HG02973 (cell line): Measurements from ENCODE around the gene ASB13.

ENCODE experiments used
- ATAC-seq: cut with Tn5 transposase; IDR thresholded peaks from one replicate; pipeline ENCODE4 v1.9.1; 2021; ENCODE audit warnings: moderate library complexity; ENCODE audit not compliant: unreplicated experiment

ASB13 gene

DNA sequence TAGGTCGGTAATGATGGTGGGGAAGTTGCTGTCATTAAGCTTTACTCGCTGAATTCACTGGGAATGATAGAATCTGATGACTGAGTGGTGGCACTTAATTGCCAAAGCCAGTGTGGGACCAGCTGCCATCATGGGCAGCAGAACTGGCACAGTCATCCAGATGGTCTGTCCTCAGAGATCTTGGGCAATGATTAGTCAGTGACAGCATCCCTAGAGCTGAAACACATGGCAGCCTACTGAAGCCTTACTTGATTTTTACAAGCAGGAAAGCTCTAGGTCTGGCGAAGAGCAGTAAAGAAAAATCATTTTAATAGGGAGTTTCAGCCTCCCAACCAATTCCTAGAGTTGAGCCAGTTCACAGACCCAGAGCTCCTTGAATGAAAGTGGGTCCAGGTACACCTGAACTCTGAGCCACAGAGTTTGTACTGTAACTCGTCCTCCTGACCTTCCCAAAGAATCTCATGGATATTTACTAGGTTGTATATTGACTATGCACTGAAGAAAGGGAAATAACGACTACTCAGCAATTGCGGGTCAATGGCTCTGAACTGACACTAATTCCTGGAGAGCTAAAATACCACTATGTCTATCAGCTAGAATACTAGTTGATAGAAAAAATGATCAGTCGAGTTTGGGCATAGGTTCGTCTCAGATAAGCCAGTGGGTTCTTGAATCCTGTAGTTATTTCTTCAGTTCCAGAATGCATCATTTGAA, 4.4 kb upstream of the ASB13 start:
- no peak for ATAC-seq

DNA sequence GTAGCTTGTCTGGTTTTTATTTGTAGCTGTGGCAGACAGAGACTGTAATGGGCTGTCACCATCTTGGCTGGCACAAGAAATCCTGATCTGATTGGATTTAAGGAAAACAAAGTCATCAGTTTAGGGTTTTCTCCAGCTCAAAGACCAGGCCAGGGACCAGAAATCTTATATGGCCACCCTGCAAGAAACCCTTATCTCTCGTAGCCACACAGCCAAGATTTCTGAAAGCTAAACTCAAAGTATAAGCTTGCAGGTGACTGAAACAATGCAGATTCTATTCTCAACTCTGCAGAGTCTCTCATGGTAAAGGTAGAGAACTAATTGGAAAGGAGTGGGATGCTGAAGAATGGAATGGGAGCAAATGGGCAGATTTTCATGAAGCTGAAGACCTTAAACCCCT, 3.2 kb upstream of the ASB13 start:
- ATAC-seq: no peak

DNA sequence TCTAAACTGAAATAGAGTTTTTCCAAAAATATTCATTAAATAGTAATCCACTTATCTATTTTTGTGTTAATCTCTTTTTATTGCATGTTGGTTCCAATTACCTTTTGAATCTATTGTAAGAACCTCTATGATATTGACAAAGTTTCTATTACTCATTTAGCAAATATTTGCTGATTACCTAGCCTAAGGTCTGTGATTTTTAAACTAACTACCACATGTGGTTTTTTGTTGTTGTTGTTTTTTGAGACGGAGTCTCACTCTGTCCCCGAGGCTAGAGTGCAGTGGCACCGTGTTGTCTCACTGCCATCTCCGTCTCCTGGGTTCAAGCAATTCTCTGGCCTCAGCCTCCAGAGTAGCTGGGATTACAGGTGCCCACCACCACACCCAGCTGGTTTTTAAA, 2.0 kb upstream of the ASB13 start:
- ATAC-seq: no peak

DNA sequence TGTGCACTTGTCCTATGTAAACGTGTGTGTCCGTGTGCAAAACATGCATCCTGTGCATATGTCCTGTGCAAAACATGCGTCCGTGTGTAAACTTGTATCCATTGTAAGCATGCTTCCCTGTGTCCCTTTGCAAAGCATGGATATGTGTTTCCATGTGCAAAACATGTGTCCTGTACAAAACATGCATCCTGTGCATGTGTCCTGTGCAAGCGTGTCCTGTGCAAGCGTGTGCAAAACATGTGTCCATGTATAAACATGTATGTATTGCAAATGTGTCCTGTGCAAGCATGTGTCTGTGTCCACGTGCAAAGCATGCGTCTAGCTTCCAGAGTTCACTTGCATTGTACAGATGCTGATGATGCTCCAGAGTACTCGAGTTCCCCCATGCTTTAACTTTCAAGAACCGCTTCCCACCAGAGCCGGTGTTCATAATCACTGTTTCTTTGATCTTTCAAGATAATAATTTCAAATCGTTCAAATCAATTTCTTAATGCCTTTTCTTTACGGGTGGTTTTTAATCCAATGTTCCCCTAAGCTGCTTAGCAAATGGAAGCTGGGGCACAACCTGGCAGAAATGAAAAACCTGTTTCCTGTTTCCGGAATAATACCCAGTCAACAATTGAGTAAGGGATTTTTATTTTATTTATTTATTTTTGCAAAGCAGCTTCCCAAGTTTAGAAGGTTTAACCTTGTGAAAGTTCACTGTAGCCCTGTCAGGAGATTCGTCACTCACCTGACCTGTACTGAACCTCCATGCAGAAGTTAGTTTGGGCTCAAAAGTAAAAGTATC, 641 bp upstream of the ASB13 start:
- ATAC-seq: no peak

DNA sequence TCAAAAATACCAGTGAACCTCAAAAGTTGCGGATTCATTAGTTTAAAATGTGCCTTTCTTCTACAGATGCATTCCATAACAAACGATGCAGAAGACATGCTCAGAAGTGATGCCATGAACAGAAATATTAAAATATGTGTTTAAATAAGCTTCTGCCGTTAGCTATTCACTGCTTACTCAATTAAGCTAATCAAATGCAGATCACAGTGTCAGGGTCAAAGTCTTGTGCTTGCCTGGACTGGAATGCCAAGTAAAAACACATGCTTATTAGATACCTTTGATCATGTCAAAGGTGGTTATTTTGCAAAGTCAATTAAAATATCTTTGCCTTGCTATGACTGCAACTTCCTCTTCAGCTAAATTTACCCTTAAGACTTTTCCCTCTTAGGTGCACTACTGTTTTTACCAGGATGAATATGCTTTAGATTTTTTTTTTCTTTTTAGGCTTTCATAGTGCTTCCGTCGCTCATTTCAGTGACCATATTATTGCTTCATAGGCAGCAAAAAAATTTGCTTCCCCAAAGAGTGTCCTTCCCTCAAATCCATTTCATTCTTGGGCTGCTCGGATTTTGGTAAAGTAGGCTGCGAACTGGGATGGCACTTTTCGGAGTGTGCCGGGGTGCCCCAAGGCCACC, 905 bp downstream of the ASB13 start:
- no peak for ATAC-seq

DNA sequence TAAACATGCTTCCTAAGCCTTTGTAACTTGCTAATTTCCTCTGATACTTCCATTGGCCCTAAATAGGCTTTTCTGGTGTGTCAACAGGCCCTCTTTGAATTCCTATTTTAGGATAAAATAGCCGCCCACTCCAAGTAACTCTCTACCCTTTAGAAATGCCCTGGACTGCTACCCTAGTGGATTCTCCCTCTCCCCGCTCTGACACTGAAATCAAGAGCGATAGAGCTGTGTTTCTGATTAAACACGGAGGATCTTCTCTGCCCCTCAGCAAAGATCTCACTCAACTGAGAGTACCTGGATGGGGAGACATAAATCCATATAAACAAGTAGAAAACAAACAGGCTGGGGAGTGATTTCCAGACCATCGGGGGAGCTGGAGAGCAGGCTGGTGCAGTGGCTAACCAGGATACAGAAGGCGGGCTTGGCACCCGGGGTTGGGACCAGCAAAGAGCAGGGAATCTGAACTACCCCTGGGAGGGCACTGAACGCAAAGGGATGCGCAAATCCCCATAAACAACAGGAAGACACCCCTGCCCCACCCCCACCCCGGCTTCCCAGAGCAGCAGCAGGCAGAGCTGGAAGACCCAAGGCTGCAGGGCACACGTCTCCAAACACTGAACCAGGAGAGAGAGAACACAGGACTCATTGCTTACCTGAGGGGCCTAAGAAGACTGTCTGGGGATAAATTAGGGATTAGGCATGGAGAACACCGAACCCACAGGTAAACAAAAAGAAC, 2.5 kb downstream of the ASB13 start:
- no peak for ATAC-seq

DNA sequence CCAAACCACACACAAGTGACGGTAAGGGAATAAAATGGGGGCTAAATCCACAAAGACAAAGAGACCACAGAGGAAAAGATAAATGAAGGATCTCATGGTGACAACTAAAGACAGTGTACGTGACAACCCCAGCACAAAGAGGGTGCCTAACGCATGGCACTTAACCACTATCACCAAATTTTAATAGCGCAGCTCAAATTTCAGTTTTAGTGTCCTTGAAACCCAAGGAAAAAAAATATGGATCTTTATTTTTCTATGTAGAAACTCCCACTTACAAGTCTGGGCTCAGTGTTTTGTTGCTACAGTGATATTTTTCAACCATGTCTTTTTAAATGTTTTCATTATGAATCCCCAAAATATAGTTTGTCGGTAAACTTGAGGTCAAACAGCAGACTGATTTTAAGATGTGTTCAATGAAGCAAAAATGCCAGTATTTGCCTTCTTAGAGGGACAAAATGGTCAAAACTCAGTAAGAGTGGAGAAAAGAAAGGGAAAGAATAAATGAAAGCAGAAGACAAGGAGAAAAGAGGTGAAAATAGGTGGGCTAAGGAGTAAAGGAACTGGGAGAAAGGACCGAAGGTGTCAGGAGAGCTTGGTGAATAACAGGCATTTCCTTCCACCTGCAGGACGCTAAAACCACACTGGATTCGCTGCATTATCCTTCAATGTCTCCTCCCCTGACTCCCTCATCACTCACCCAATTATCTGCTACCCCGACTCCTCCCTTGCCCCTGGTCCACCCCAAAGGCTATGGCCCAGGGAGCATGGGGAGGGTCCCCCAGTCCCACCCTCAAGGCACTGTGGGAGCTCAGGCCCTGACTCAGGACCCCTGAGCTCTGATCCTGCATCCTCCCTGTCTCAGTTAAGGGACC, 3.5 kb downstream of the ASB13 start:
- no peak for ATAC-seq

DNA sequence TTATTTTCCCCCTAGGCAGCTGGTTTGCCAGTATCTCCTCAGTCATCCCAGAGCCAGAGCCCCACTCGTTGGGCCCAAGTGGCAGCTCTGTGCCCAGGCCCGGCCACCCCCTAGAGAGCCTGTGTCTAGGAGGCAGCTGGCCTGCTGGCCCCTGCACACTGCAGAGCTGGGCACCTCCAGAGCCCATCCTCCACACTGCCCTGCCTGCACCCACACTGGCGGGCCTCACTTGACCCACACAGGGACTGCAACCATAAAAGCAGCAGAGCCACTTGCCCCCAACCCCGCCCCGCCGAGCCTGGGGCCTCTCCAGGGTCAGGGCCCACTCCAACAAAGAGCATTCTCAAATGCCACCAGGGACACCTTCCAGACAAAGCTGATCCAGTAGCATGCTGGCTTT, 5.4 kb downstream of the ASB13 start:
- no peak for ATAC-seq

DNA sequence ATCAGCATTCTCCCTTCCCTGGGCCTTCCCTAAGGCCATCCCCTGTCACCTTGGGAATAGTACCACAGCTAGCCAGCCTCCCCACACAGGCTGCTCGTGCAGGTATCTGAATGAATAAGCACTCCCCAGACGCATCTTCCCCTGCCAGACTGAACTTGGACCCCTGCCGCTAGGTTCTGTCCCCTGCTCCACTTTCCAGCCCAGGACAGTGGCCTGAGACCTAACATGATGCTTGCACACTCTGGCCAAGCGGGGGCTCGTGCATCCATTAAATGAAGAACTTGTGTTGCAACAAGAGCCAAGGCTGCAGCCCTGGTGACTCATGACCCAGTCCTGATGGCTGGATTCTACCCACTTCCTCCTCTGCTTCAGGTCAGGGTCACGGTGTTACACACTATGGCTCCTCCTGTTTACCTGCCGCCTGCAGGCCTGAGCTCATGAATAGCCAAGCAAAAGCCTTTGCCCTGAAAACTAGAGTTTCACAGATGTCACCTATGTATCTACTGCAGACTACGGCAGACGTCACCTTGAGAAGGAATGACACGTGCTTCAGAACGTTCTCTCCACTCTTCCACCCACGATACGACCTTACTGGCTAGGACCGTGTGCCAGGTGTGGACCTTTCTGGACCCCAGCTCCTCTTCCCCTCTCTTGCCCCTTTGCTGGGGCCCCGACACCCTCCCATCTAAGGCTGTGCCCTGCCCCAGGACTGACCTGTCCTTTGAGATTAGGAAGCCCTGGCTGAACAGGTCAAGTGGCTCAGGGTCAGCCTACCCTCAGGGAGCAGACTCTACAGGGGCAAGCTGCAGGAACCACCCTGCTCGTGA, 6.5 kb downstream of the ASB13 start:
- peak; percentile 76 for ATAC-seq

DNA sequence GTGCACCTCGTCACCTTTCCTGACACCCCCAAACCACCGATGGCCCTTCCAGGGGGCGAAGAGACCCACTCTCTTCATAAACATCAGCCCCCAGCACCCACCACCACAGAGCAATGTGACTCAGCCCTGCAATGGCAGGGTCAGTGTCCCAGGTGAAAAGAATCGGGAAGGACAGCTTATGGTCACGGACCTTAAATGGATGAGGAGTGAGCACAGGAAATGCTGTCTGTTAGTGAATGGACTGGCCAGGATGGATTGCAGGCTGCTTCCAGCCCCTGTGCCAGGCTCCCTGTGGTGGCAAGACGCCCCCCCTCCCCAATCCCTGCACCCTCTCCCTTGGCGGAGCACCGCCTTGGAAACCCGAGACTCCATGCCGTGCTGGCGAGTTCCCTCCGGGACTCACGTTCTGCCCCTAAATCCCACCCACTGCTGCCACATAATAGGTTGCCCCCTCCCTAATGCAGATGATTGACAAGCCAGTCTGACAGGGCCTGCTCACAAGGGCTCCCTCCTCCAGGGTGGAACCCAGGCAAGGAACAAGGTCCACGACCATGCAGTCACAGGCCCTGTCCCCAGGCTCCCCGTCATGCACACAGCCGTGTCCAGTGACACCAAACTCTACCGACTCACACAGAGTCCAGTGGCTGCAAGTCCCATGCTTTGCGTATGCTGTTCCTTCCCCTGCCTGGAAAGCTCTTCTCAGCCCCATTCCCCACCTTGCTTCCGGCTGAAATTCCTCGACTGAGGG, 7.3 kb downstream of the ASB13 start:
- no peak for ATAC-seq

DNA sequence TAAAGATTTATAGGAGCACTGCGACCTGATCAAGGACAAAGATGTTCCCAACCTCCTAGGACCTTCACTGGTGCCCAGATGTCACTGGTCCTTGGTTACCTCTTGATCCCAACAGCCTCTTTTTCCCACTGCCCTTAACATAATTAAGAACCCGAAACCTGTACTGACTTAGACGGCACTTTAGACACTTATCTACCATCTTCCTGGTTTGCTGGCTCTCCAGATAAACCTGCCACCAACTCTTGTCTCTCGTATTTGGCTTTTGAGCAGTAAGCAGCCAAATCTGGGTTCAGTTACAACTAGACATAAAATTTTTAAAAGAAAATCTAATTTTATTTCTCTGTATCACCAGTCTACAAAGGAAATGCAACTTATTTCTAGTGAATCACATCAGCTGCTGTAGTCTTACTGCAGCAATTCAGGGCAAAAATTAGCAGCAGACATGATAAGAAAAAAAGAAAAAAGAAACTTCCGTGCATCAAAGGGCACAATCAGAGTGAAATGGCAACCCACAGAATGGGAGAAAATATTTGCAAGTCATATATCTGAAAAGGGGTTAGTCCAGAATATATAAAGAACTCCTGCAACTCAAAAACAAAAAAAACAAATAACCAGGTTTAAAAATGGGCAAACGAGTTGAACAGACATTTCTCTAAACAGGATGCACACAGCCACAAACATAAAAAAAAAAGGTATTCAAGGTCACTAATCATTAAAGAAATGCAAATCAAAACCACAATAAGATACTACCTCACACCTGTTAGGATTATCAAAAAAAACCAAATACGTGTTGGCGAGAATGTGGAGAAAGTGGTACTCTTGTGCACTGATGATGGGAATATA, 9.4 kb downstream of the ASB13 start:
- no peak for ATAC-seq

DNA sequence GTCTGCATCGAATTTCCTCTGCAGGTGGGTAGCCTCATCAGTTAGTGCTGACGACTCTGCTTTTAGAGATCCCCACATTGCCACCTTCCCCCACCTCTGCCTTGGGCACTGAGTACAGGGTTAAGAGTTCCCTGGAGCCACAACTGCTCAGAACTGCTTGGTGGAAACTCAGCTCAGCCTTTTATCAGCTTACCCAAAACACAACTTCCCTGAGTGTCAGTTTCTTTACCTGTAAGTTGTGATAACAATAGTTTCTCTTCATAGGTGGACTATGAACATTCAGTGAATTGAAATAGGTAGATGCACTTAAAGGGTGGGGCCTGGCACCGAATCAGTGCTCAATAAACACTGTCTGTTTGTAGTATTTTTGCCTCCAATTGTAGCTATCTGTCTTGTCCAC, 11.3 kb downstream of the ASB13 start:
- ATAC-seq: no peak

DNA sequence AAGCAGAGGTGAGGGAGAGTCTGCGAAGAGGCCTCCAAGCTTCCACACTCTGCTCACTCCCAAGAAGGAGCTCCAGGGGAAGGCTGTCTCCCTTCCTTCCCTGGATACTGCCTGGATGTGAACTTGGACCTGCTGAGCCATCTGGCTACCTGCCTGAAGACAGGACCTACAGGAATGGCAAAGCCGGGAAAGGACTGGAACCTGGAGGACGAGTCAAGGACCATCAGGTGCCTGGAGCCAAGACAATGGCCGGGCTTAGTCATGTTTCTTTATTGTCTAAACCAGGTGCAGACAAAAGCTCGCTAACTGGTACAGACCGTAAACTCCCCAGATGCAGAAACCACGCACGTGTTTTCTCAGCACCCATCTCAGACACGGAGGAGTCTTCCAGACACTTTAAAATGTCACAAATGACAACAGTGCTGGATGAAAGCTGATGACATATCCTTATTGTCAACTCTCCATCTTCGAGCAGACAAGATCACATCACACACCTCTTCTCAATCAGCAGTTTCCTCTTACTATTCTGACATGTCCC, 12.1 kb downstream of the ASB13 start:
- ATAC-seq: no peak

DNA sequence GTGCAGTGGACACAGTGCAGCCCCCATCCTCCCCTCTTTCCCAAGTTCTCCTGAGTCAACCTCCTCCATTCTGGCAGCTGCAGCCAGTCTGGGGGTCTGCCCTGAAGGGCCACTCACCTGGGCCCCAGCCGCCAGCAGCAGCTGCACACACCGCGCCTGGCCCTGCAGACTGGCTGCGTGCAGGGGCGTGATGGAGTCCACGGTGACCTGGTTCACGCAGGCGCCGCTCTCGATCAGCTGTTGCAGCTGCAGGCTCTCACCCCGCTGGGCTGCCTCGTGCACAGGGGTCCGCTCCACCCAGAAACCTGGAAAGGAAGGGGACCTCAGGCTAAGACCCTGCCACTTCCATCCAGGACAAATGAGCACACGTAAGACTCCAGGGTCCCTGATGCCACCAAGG, 13.6 kb downstream of the ASB13 start:
- no peak for ATAC-seq

DNA sequence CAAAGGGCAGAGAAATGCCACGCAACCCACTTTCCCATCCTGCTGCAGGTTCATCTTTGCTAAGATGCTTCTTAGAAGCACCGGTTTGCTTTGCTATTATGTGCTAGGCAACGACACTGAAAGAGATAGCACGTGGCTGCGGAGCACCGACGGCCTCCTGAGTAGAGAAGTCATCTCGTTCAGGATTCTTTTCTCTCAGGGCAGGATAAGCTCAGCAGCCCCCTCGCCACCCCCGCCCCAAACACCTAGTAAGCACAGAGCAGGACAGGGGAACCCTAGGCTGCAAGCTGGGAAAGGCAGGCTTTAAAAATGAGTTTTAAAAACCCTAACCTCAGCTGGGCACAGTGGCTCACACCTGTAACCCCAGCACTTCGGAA, 15.0 kb downstream of the ASB13 start:
- no peak for ATAC-seq

DNA sequence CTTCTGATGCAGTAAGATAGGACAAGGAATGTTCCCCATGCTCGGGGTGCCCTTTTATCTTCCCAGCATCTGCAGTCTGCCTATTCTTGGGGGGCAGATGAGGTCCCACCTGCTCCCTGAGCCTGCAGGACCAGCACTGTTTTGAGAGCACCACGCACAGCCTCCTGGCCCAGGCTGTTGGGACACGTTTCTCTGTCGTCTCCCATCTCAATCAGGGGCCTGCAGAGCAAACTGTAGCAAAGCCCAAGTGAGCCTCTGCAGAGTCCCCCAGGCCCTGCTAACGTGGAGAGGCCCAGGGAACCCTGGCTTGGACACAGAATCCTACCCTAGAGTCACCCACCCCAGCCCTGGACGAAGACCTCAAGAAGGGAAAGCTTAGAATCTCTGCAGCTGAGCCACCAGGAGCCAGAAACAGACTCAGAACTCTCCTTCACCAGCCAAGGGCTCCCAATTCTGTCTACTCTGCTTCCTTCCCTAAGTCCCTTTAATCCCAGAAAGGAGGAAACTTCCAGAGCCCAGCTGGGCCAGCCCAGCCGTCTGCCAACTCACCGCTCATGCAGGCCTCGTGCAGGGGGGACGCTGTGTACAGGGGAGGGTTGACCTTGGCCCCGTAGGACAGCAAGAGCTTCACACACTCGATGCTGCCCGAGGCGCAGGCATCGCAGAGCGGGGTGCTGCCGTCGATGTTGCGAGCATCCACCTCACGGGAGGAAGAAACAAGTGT, 15.6 kb downstream of the ASB13 start:
- no peak for ATAC-seq

DNA sequence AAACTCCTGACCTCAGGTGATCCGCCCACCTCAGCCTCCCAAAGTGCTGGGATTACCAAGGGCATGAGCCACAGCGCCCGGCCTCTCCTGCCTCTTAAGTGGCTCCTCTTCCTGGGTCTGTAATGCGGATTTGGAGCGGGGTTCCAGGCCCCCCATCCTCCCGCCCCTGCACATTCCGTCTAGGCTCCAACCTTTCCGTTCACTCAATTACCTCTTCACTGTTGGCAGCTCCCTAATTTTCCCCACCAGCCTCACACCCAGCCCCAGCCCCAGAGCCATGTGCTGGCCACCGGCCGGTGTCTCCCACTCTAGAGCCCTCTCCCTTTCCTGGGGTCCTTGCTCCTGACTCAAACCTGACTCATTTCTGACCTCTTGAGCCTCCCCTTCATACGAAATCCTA, 16.6 kb downstream of the ASB13 start:
- ATAC-seq: no peak
